M059J (cell line): Measurements from ENCODE around the gene GCSH. TPM values are rescaled to one million over a fixed set of nuclear protein-coding genes. Genes with fewer than 3 reads are reported as not detected.

ENCODE experiments used
- DNase-seq: peaks from one replicate; pipeline ENCODE4 v3.0.0-alpha.2; 2012; ENCODE audit warnings: low read depth
- total RNA-seq: library from RNA; depleted of rRNA; stranded (reverse); fragments of >200 nt; shearing (Covaris generic); gene quantifications from 2 replicates; pipeline ENCODE4 v1.2.3, GENCODE V29; 2014; rRNA removed

Gene GCSH
- total RNA-seq, 1 experiment from 2014 or later, result 36.4 TPM

DNA sequence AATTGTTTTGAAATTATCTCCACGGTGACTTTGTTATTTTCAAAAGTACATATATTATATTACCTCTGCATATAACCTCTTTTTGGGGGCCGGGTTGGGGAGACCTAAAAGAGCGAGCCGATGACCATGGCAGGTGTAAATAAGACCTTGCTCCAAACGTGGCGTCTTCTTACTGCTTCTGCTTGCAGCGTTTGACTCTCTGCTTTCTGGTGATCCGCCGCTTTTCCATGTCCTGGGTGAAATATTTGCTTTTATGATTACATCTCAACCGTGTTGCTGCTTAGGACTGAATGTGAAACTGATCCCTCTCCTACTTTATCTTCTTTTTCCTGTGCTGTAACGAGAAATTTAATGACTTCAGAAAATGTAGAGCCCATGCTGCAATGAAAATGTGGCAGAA lies 42.4 kb downstream of the GCSH start:
- DNase-seq, result no peak

DNA sequence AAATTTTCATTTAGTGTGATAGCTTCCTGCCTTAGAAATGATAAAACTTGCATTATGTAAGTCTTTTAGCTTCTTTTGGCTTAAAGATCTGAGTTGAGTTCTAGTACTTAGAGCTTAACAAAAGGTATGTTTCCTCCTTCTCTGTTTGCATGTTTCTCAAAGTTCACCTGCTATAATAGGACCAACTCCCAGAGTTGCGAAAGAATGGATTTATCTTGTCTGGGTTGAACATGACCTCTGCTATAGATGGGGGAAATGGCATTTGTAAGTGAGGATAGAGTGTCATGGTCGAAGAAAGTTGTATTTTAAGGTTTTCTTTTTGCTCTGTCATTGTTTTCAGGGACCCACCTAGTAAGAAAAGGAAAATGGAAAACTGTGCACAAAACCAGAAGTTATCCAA lies 53.4 kb downstream of the GCSH start:
- no peak for DNase-seq

DNA sequence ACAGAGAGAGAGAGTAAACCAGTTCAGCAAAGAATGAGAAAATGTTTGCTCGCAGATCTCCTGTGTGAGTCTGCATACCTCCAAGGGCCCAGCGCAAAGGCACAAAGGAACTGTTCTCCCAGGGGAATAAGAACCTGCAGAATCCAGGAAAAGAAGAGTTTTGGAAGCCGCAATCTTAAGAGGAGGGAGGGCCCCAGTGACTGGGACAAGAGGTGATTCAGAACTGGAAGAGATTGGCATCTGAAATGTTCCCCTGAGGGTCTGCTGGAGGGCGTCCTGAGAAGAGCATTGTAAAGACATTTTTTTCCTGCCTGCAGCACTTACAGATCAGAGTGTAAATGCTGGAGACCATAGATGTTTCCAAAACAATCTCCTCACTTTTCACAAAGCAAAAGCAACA lies 54.5 kb downstream of the GCSH start:
- no peak for DNase-seq

DNA sequence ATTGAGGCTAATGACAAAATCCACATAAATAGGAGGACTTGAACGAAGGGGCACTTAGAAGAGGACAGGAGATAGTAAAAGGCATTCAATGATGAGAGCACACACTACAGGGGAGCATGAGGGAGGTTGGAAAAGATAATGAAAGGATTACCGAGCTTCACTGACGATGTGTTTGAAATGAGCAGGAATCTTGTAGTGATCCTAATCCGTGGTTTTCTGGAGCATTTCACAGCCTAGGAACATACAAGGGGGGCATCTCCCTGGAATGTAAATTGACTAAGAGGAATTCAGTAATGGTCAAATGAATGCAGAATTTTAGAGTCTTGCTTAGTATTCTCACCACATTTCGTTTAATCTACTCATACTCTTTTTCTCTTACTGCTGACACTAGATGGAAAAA lies 55.4 kb downstream of the GCSH start:
- no peak for DNase-seq

DNA sequence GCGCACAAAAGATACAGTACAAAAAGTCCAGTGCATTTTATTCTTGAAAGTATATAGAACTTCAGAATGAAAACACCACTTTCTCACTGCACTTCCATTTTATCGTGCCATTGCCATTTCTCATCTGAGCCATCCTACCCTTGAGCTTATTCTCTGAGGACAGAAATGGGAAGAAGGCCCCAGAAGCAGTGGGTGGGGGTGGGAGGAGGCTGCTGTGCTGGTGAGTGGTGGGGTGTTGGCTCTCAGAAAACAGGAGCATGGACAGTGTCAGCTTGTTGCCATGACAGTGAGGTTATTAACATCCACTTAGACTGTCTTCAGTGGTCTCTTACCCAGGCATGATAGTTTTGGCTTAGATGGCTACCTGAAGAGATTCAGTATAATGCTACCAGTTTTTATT lies 56.1 kb downstream of the GCSH start:
- DNase-seq, result no peak

DNA sequence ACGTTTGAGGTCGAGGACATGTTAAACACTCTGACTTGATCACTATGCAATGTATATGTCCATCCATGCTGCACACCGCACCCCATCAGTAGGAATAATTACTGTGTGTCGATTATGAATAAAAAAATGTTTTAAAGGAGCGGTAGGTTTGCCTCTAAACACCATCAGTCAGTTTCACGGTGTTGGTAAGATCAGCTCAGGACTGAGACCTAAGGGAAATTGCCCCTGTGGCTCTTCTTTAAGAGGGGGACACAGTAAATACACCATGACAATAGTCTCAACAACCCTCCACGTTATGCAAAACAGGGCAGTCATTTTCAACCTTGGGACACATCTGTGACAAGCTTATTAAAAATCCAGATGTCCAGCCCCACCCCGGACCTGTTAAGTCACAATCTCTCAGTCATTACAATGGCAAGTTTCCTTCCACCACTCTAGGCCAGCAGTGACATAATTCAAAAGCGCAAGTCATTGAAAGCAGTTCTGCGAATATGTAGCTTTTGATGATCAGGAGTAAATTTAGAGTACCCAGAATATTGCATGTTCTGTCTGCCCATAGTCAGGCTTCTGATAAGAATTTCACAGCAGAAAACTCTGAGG lies 59.3 kb downstream of the GCSH start:
- no peak for DNase-seq

DNA sequence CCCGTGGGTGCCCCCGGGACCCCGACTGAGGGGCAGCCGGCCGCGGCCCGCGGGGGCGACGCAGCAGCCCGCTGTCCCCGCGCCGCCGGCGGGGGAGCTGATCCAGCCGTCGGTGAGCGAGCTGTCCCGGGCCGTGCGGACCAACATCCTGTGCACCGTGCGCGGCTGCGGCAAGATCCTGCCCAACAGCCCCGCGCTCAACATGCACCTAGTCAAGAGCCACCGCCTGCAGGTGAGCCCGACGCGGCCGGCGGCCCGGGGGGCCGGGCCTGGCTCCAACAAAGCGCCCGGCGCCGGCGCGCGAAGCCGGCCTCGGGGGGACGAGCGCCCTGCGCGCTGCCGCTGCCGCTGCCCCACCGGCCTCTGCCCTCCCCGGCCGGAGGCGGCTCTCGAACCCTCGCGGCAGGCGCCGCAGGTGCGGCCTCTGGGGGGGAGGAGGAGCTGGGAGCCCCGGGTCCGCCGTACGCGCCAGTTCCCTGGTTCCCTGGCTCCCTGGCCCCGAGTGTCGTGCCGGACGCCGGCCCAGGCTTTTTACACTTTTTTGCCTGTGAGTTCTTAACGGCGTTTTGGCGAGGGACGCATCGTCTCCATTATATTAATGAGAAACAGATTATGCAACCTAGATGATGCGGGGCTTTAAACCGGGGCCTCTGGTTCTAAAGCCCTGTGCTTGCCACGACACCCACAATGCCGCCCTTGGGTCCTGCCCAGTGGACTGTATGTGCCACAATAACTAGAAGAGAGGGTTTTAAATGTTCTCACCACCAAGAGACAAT lies 60.0 kb downstream of the GCSH start:
- DNase-seq, result peak; percentile 31

DNA sequence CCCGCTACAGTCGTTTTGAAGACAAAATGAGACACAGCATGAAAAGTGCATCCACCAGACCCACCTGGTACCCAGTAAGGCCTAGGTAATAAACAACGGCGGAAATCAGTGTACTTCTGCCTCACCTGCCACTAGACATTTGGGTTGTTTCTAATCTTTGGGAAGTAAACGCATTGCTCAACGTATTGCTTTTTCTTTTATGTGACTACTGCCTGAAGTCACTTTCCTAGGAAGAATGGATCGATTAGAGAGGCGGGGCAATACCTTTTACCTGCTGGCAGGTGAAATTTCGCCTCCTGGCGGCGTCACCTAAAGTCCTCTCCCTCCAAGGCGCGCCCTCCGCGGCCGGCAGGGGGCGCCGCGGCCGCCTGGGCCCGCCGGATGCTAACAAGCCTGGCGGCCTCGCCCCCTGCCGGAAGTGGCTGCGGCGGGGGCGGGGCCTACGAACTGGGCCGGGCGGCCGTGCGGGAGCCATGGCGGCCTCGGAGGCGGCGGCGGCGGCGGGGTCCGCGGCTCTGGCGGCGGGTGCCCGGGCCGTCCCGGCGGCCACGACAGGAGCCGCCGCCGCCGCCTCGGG lies 60.7 kb downstream of the GCSH start, which contains the start of gene ATMIN:
TSS of gene ATMIN (plus strand) at position 445 of the 577 bp plus-strand sequence. CDS start at position 474, 29 bp downstream.
- DNase-seq, result peak; percentile 83

Other genes with a start within 250 kb of the GCSH start
- 144 and 150 TPM in 2 replicates for gene CMC2, start 89.5 kb downstream of the GCSH start, total RNA-seq
- gene CENPN, start 89.2 kb downstream of the GCSH start, total RNA-seq, result 112 and 210 TPM in 2 replicates
- 39.9 and 55.6 TPM in 2 replicates for gene ATMIN, start 60.6 kb downstream of the GCSH start, total RNA-seq
- gene C16orf46, start 19.2 kb downstream of the GCSH start, total RNA-seq, result 1.4 TPM in 1 of 2 replicates, not detected in the other
- gene BCO1, start 142.3 kb upstream of the GCSH start, total RNA-seq, result 0.10 TPM in 1 of 2 replicates, not detected in the other
- 2.4 and 6.6 TPM in 2 replicates for gene GAN, start 218.6 kb upstream of the GCSH start, total RNA-seq